ENCODE measurements around the gene XPNPEP3. TPM values are rescaled to one million over a fixed set of nuclear protein-coding genes. Genes with fewer than 3 reads are reported as not detected.

Gene XPNPEP3
- polyA plus RNA-seq, 1 of the 3 experiments (the other 2 are of a cell fraction), result 8.6 TPM

Small RNAs within 50 kb of the gene (small RNA-seq; reads per million reads assigned to genes)
- gene MIR4766 (0 to 14.0 (median 3.3) reads per million in 7 experiments), gene RF00017 (0 reads per million in 7 experiments), gene RNU6-379P (0 reads per million in 7 experiments)

Other genes starting within 250 kb of the XPNPEP3 start
- gene MRTFA, start 220.4 kb upstream of the XPNPEP3 start, polyA plus RNA-seq (2012; rRNA removed), result 2.9 and 5.8 TPM in 2 replicates
- gene MCHR1, start 177.7 kb upstream of the XPNPEP3 start, polyA plus RNA-seq (2012; rRNA removed), result 0.33 and 0.55 TPM in 2 replicates
- gene SLC25A17, start 37.8 kb upstream of the XPNPEP3 start, polyA plus RNA-seq (2012; rRNA removed), result 11.1 and 18.9 TPM in 2 replicates
- 66.0 and 72.3 TPM in 2 replicates for gene ST13, start 509 bp upstream of the XPNPEP3 start, polyA plus RNA-seq (2012; rRNA removed)
- gene DNAJB7, start 5.0 kb downstream of the XPNPEP3 start, polyA plus RNA-seq (2012; rRNA removed), result not detected in 2 replicates
- 51.2 and 53.7 TPM in 2 replicates for gene RBX1, start 94.2 kb downstream of the XPNPEP3 start, polyA plus RNA-seq (2012; rRNA removed)
- gene EP300, start 235.4 kb downstream of the XPNPEP3 start, polyA plus RNA-seq (2012; rRNA removed), result 6.2 and 7.1 TPM in 2 replicates

Data from SK-N-SH (cell line).